Activated T-helper 17 cell treated with anti-CD3 and anti-CD28 coated beads, Interleukin-2, amount 50 U/mL, for 72 hours (primary cell): ENCODE results near the gene PLPP2. TPM values are rescaled to one million over a fixed set of nuclear protein-coding genes. Genes with fewer than 3 reads are reported as not detected.

Experiments used
- ATAC-seq: fragments of 150-1000 bp; cut with Tn5 transposase; replicated peaks from 2 replicates; pipeline ENCODE4 v1.10.0; 2021; ENCODE audit warnings: mild to moderate bottlenecking, moderate library complexity
- H3K27ac Mint-ChIP-seq: one replicate; pipeline ENCODE4 v1.8.0; 2022; ENCODE audit warnings: mixed read lengths
- H3K27me3 Mint-ChIP-seq: one replicate; pipeline ENCODE4 v1.8.0; 2022; ENCODE audit warnings: mixed read lengths
- H3K36me3 Mint-ChIP-seq: one replicate; pipeline ENCODE4 v1.8.0; 2022; ENCODE audit warnings: low read depth, mild to moderate bottlenecking, mixed read lengths
- H3K4me1 Mint-ChIP-seq: one replicate; pipeline ENCODE4 v1.8.0; 2022; ENCODE audit warnings: mixed read lengths
- H3K4me3 Mint-ChIP-seq: one replicate; pipeline ENCODE4 v1.8.0; 2022; ENCODE audit warnings: mild to moderate bottlenecking, mixed read lengths
- H3K9me3 Mint-ChIP-seq: one replicate; pipeline ENCODE4 v1.8.0; 2022; ENCODE audit warnings: mixed read lengths
- total RNA-seq, 2 donors: library from RNA; stranded (reverse); gene quantifications; one replicate each; pipeline ENCODE4 v1.2.3, GENCODE V29; 2022

PLPP2 gene
- total RNA-seq, 2 donors from 2014 or later = 1.3 to 3.8 TPM

DNA sequence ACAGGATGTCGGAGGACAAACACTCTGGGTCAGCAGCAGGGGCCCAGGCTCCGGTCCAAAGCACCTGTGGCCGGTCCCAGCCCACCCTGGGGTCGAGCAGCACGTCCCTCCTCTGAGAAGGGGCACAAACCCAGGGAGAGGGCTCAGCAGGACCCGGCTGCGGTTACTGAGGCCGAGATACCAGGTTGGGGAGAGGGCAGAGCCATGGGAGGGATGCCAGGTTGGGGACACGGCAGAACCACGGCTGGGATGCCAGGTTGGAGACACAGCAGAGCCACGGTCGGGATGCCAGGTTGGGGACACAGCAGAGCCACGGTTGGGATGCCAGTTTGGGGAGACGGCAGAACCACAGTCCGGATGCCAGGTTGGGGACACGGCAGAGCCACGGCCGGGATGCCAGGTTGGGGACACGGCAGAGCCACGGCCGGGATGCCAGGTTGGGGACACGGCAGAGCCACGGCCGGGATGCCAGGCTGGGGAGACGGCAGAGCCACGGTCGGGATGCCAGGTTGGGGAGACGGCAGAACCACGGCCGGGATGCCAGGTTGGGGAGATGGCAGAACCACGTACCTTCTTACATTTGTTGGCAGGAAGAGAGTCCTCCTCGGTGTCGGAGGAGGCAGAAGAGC, 34.8 kb upstream of the PLPP2 start:
- no peak for ATAC-seq
- H3K36me3 Mint-ChIP-seq = peaks cover 57% of the 10 kb centered on the region
- H3K9me3 Mint-ChIP-seq = no peaks in the 10 kb centered on the region
- H3K27me3 Mint-ChIP-seq = no peaks in the 10 kb centered on the region
- no peak overlapping the region for H3K27ac Mint-ChIP-seq
- no peak overlapping the region for H3K4me3 Mint-ChIP-seq
- no peaks in the 10 kb centered on the region for H3K4me1 Mint-ChIP-seq

DNA sequence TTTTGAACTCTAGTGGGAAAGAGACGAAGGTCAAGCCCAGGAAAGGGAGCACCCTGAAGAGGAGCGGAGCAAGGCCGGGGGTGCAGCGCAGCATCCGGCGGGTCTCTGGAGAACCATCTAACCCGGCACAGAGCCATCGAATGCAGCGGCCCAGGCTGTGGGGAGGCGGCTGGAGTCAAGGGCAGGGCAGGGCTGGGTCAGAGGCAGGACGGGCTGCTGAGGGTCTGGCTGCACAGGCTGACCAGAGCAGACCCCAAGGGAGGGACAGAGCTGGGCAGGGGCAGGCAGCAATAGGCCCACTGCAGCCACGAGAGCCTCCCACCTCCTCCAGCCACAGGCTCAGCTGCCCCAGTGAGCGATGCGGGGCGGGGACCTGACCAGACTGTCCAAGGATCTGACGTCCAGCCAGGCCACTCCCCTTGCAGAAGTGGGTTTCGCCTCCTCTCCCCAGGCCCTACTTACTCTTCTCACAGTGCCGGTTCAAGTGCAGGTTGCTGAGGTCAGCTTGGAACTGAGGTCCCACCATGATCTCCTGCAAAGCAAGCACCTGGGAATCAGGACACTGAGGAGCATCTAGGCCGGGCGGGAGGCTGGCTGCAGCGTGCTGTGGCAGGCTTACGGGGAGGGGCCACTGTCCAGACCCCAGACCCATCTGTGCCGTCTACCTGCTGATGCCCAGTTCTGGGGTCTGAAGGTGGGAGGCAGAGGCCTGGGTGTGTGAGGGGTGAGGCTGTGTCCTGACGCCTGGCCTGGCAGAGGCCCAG, 34.2 kb upstream of the PLPP2 start:
- Mint-ChIP-seq H3K36me3 (peaks cover 56% of the 10 kb centered on the region), H3K27ac (no peak overlapping the region), H3K9me3 (no peaks in the 10 kb centered on the region), H3K4me3 (no peak overlapping the region), H3K4me1 (no peaks in the 10 kb centered on the region), H3K27me3 (no peaks in the 10 kb centered on the region)
- no peak for ATAC-seq

DNA sequence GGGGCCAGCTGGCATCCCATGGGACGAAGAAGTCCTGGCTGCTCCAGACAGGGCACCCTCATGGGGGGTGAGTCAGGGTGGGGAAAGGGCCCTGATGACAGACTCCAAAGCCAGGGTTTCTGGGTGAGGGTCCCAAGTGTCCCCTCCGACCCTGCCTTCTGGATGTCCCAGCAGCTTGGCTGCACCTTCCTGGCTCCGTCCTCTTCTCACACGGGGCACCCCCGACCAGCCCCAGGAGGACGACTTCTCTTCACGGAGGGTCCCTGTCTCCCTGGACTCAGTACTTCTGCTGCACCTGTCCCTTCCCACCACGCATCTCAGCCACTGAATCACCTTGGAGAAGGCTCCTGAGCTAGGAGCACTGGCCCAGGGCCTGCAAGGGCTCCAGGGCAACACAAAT, 33.5 kb upstream of the PLPP2 start:
- ATAC-seq = no peak
- Mint-ChIP-seq H3K36me3 (peaks cover 54% of the 10 kb centered on the region), H3K4me1 (no peaks in the 10 kb centered on the region), H3K9me3 (no peaks in the 10 kb centered on the region), H3K27ac (no peak overlapping the region), H3K4me3 (no peak overlapping the region), H3K27me3 (no peaks in the 10 kb centered on the region)

DNA sequence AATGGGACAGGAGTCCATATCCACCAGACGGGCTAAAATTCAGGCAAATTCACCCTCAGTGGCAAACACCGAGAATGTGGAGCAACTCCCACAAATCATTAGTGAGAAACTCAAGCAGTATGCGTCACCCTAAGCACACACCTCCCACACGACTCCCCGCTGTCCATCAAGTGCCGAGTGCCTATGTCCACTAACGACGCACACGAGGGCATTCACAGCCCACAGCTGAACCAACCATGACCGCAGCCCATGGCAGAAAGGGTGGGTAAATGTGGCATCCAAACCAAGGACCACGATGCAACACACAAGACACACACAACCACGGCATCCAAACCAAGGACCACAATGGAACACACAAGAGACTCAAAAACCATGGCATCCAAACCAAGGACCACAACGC, 31.4 kb upstream of the PLPP2 start:
- Mint-ChIP-seq H3K36me3 (peaks cover 46% of the 10 kb centered on the region), H3K4me1 (no peaks in the 10 kb centered on the region), H3K27me3 (no peaks in the 10 kb centered on the region), H3K9me3 (no peaks in the 10 kb centered on the region), H3K27ac (no peak overlapping the region), H3K4me3 (no peak overlapping the region)
- ATAC-seq = no peak

DNA sequence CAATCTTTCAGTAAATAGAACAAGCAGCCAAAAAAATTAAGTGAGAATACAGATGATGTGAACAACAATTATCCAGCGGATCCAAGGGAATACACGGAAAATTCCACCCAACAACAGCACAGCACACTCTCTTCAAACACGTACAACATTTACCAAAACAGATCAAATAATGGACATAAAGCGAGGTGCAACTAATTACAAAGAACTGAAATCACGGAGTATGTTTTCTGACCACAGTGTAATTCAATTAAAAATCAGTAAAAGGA, 27.2 kb upstream of the PLPP2 start:
- Mint-ChIP-seq H3K4me1 (peaks cover 4% of the 10 kb centered on the region), H3K36me3 (peaks cover 61% of the 10 kb centered on the region), H3K27me3 (no peaks in the 10 kb centered on the region), H3K9me3 (no peaks in the 10 kb centered on the region), H3K27ac (no peak overlapping the region), H3K4me3 (no peak overlapping the region)
- ATAC-seq = no peak

DNA sequence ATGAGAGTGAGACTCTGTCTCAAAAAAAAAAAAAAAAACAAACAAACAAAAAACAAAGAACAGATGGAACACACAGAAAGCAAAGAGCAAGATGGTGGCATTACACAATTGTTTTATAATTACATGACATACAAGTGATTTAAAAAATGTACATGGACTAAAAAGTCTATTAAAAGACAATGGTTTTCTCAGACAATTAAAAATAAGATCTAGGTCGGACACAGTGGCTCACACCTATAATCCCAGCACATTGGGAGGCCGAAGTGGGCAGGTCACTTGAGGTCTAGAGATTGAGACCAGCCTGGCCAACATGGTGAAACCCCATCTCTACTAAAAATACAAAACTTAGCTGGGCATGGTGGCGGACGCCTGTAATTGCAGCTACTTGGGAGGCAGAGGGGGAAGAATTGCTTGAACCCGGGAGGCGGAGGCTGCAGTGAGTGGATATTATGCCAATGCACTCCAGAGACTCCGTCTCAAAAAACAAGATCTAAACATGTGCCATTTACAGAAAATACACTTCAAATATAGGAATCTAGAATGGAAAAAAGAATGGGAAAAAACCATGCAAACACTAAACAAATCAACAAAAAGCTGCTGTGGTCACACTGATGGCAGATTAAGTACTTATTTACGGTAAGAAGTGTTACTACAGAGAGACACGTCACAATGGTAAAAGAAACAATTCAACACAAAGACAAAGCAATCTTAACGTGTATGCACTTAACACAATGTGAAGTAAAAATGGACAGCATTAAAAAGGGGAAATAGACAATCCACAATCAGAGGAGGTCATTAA, 26.7 kb upstream of the PLPP2 start:
- H3K36me3 Mint-ChIP-seq = peaks cover 63% of the 10 kb centered on the region
- H3K4me1 Mint-ChIP-seq = peaks cover 4% of the 10 kb centered on the region
- H3K27ac Mint-ChIP-seq = no peak overlapping the region
- no peak overlapping the region for H3K4me3 Mint-ChIP-seq
- H3K27me3 Mint-ChIP-seq = no peaks in the 10 kb centered on the region
- no peak for ATAC-seq
- H3K9me3 Mint-ChIP-seq = no peaks in the 10 kb centered on the region

DNA sequence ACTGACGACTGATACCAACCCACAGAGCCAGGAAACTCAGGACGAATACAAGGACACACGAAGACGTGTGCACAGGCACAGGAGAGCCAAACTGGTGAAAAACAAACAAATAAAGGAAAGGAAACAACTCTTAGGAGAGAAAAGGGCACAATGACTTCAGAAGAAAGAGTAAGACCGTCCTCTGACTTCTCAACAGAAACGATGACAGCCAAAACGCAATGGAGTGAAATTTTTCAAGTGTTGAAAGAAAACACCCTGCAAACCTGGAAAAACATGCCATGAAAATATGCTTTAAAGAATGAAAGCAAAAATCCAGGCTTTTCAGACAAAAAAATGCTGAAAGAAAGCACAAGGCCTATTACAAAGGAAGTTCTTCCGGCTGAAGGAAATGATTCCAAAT, 24.6 kb upstream of the PLPP2 start:
- Mint-ChIP-seq H3K9me3 (no peaks in the 10 kb centered on the region), H3K4me3 (no peak overlapping the region), H3K27me3 (no peaks in the 10 kb centered on the region), H3K27ac (no peak overlapping the region), H3K36me3 (peaks cover 60% of the 10 kb centered on the region), H3K4me1 (peaks cover 4% of the 10 kb centered on the region)
- ATAC-seq = no peak

DNA sequence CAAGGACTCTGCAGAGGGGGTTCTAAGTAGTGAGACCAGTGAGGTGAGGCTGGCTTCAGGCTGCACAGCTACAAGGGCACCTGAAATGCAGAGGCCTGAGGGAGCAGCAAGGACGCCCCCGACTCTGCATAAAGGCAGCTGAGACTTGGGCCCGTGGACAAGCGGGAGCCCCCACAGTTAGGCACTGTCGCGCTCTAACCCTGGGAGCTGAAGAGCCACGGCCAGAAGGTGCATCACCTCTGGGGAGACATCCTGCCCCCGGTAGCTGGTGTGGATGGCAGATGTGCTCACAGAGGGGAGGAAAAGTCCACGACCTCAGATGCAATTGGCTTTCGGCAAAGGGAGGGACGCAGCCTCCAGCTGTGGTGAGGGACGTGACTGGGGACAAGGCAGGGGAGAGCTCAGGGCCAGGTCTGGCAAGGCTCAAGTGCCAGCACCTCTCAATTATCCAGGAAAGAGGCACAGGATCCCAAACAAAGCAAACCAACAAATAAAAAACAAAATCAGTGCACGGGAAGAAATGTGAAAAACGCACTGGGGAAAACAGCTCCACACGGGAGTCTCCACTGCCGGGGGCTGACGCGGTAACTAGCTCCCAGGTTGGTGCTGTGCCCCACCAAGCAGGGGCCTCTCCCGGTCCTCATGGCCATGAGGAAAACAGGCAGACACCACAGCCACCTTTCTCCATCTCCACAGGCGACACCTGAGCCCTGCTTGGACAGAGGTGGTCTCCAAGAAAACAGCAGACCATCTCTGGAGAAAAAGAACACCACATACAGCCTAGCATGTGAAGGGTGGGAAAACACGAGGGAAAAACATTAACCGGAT, 23.0 kb upstream of the PLPP2 start:
- no peak for ATAC-seq
- peaks cover 52% of the 10 kb centered on the region for H3K36me3 Mint-ChIP-seq
- H3K4me3 Mint-ChIP-seq = no peak overlapping the region
- no peak overlapping the region for H3K27ac Mint-ChIP-seq
- no peaks in the 10 kb centered on the region for H3K9me3 Mint-ChIP-seq
- peaks cover 4% of the 10 kb centered on the region for H3K4me1 Mint-ChIP-seq
- H3K27me3 Mint-ChIP-seq = no peaks in the 10 kb centered on the region

DNA sequence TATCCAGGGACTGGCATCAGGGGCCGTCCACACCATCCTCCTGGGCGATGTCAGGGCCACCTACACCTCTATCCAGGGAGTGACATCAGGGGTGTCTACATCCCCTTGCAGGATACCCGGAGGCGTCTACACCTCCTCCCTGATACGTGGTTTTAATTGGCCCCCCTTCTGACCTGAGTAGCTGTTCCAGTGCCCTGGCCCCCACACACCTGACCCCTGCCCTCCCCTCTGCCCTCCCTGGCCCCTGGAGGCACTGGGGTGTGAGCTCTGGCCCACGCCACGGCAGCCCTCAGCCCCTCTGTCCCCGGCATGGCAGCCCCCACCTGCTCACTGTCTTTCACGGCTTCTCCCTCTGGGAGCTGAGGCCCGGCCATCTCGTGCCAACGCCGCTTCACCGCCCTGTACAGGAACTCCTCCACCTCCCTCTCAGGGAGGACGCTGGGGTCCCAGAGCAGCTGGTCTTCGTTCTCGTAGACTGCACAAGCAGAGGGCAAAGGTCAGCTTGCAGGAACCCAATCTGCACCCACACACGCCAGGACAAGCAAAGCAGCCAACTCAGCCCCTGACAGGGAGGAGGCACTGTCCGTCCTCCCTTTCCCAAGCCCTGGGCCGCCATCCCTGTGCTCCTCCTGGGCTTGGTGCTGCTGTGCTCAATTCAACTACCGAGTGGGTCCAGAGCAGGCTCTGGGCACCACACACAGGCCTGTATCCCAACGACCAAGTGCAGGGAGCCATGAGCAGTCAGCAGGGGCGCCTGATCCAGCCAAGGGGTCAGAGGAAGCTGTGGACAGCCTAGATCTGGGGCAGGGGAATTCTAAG, 22.2 kb upstream of the PLPP2 start:
- Mint-ChIP-seq H3K4me1 (peaks cover 4% of the 10 kb centered on the region), H3K27ac (no peak overlapping the region), H3K27me3 (no peaks in the 10 kb centered on the region), H3K4me3 (no peak overlapping the region), H3K9me3 (no peaks in the 10 kb centered on the region), H3K36me3 (peaks cover 49% of the 10 kb centered on the region)
- ATAC-seq = no peak

DNA sequence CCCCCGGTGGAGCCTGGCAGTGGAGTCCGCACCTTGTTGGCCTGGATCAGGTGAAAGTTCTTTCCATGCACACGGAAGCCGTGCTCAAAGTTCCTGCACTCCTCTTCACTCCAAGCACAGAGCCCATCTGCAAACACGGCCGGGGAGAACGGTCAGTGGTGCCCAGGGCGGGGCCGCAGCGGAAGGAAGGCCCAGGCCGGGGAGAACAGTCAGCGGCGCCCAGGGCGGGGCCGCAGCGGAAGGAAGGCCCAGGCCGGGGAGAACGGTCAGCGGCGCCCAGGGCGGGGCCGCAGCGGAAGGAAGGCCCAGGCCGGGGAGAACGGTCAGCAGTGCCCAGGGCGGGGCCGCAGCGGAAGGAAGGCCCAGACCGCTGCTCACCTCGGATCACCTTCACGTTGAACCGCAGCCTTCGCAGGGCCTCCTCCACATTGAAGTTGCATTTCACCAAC, 20.6 kb upstream of the PLPP2 start:
- ATAC-seq = no peak
- Mint-ChIP-seq H3K9me3 (no peaks in the 10 kb centered on the region), H3K36me3 (peaks cover 37% of the 10 kb centered on the region), H3K4me3 (no peak overlapping the region), H3K4me1 (peaks cover 4% of the 10 kb centered on the region), H3K27me3 (no peaks in the 10 kb centered on the region), H3K27ac (no peak overlapping the region)

DNA sequence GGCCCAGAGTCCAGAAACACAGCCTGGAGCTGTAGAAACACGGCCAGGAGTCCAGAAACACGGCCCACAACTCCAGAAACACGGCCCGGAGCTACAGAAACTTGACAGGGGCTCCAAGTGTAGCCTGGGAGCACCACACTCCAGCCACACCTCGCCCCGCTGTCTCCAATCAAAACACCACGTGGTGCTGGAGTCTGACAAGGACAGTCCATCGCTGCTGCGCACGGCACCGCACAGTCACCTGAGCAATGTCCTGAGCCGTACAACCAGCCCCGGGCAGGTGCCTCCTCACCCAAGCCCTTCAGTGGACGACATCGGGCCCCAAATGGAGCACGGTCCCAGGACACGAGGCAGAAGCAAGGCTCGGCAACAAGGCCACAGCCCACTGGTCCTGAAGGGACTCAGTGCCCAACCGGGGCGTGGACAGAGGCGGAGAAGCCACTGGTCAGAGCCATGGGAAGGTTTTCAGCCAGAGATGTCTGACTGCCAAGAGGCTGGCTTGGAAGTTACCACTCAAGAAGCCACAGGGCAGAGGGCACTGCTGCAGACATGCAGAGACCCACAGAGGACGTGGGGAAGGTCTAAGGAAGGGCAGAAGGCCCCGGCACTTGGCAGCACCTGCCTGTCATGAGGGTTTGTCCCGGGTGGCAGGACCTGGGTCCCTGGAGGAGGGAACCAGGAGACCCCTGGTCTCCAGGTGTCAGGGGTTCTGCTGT, 19.7 kb upstream of the PLPP2 start:
- H3K36me3 Mint-ChIP-seq = peaks cover 32% of the 10 kb centered on the region
- no peaks in the 10 kb centered on the region for H3K9me3 Mint-ChIP-seq
- peaks cover 4% of the 10 kb centered on the region for H3K4me1 Mint-ChIP-seq
- no peaks in the 10 kb centered on the region for H3K27me3 Mint-ChIP-seq
- ATAC-seq = no peak
- no peak overlapping the region for H3K4me3 Mint-ChIP-seq
- H3K27ac Mint-ChIP-seq = no peak overlapping the region

DNA sequence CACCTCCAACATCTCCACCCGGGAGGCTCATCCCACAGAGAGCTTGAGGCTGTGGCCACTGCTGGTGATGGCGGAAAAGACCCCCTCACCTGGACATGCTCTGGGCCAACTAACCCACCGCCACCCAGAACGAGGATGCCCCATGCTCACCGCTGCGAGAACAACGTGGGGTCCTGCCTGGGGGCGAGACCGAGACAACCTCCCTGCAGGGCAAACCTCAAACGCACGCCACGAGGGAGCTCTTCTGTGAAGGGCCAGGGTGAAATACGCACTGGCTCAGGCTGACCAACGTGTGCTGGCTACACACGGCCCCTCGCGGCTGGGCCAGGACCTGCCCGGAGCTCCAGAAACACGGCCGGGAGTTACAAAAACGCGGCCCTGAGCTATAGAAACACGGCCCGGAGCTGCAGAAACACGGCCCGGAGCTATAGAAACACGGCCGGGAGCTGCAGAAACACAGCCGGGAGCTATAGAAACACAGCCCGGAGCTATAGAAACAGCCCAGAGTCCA, 19.0 kb upstream of the PLPP2 start:
- Mint-ChIP-seq H3K9me3 (no peaks in the 10 kb centered on the region), H3K27ac (no peak overlapping the region), H3K27me3 (no peaks in the 10 kb centered on the region), H3K4me3 (no peak overlapping the region), H3K4me1 (no peaks in the 10 kb centered on the region), H3K36me3 (peaks cover 32% of the 10 kb centered on the region)
- ATAC-seq = no peak

DNA sequence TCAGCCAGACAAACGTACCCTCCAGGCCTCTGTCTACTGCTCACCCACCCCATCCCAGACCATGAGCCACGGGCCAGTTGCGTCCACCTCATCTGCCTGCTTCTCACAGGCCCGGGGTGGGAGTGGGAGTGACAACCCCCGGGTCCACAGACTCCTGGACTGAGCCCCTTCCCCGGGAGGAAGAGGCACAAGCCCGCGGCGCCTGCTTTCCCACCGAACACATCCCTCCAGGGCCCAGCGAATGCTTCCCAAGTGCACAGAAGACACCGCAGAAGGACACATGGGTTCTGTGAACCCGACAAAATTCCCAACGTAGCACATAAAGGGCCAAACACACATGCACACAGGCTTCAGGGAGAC, 18.0 kb upstream of the PLPP2 start:
- Mint-ChIP-seq H3K4me1 (no peaks in the 10 kb centered on the region), H3K27ac (no peak overlapping the region), H3K9me3 (no peaks in the 10 kb centered on the region), H3K36me3 (peaks cover 30% of the 10 kb centered on the region), H3K4me3 (no peak overlapping the region), H3K27me3 (no peaks in the 10 kb centered on the region)
- no peak for ATAC-seq
